Measurements from ENCODE around the gene FXYD7. TPM values are rescaled to one million over a fixed set of nuclear protein-coding genes. Genes with fewer than 3 reads are reported as not detected.

The FXYD7 gene
- total and polyA plus RNA-seq, 2 of the 13 experiments (the other 11 are each of a cell fraction or from before 2014, with no cell fraction given), result 0.55 TPM; not detected in 1

DNA sequence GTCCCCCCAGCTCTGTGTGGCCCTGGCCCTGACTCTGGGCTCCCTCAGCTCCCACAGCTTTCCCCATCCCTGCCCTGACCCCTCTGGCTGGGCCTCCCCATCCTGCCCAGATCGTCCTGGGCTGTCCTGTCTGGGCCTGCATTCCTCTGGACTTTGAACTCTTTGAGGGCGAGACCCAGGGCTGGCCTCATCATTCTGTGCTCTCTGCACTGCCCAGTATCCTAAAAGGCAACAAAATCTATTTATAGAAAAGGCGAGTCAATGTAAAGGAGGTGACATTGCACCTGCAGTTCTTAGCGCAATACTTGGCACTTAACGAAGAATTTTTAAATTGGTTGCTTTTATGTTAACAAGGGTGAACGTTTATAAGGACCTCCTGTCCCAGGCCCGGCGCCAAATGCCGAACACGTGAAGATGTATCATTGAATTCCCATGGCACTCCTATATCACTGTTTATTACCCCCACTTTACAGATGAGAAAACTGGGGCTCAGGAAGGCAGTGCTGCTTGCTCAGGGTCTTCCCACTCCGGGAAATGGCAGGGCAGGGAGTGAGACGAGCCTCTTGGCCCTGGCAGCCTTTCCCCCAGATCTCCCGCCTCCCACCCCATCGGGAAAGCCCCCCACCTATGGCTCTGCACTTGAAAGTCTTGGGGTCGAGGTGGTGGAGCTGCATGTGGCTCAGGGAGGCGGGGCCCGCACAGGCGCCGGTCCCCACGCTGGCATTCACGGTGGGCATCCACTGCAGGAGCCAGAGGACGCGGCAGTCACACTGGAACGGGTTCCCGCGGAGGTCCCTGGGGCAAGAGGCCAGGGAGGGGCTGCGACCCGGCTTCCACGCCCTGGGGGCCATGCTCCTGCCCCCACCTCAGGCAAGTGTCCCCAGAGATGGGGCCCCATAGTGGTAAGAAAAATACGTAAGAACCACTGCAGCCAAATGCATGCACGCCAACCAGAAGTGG is 12.0 kb upstream of the FXYD7 start (continued):
- TF ChIP-seq, protein P1, sequence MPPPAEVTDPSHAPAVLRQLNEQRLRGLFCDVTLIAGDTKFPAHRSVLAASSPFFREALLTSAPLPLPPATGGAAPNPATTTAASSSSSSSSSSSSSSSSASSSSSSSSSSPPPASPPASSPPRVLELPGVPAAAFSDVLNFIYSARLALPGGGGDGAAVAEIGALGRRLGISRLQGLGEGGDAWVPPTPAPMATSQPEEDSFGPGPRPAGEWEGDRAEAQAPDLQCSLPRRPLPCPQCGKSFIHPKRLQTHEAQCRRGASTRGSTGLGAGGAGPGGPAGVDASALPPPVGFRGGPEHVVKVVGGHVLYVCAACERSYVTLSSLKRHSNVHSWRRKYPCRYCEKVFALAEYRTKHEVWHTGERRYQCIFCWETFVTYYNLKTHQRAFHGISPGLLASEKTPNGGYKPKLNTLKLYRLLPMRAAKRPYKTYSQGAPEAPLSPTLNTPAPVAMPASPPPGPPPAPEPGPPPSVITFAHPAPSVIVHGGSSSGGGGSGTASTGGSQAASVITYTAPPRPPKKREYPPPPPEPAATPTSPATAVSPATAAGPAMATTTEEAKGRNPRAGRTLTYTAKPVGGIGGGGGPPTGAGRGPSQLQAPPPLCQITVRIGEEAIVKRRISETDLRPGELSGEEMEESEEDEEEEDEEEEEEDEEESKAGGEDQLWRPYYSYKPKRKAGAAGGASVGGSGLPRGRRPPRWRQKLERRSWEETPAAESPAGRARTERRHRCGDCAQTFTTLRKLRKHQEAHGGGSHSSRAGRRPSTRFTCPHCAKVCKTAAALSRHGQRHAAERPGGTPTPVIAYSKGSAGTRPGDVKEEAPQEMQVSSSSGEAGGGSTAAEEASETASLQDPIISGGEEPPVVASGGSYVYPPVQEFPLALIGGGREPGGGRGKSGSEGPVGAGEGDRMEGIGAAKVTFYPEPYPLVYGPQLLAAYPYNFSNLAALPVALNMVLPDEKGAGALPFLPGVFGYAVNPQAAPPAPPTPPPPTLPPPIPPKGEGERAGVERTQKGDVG (CRISPR knock-in tag; IDR thresholded peaks at IDR 0.05; ENCODE audit: borderline replicate concordance), result no peak
- TF ChIP-seq ZFP1 (CRISPR knock-in tag; IDR thresholded peaks at IDR 0.05), result no peak
- no peak for TF ChIP-seq HCFC1 (IDR thresholded peaks at IDR 0.05; ENCODE audit: low read depth, low read length)
- no peak for TF ChIP-seq NFYB (CRISPR knock-in tag; IDR thresholded peaks at IDR 0.05)
- no peak for TF ChIP-seq SMC3 (IDR thresholded peaks at IDR 0.05; ENCODE audit: low read length)
- TF ChIP-seq PITX1 (CRISPR knock-in tag; IDR thresholded peaks at IDR 0.05), result no peak
- TF ChIP-seq ZNF20 (CRISPR knock-in tag; IDR thresholded peaks at IDR 0.05), result 0 out of 2 replicates have a peak, but pooled peaks have one; percentile 58
- no peak for TF ChIP-seq SALL2 (CRISPR knock-in tag; IDR thresholded peaks at IDR 0.05)
- TF ChIP-seq KLF13 (CRISPR knock-in tag; IDR thresholded peaks at IDR 0.05), result no peak
- no peak for TF ChIP-seq CBX1 (IDR thresholded peaks at IDR 0.05; ENCODE audit: low read depth)
- no peak for TF ChIP-seq ZNF672 (CRISPR knock-in tag; IDR thresholded peaks at IDR 0.05)
- no peak for TF ChIP-seq ZNF614 (CRISPR knock-in tag; IDR thresholded peaks at IDR 0.05; ENCODE audit: borderline replicate concordance)
- TF ChIP-seq FOXA1 (IDR thresholded peaks at IDR 0.05), result no peak
- no peak for TF ChIP-seq FOXA1 (CRISPR knock-in tag; IDR thresholded peaks at IDR 0.05)
- TF ChIP-seq MTF2 (CRISPR knock-in tag; IDR thresholded peaks at IDR 0.05; ENCODE audit: borderline replicate concordance), result no peak
- TF ChIP-seq GFI1 (CRISPR knock-in tag; IDR thresholded peaks at IDR 0.05; ENCODE audit: borderline replicate concordance), result no peak
- no peak for TF ChIP-seq NR2C2 (CRISPR knock-in tag; IDR thresholded peaks at IDR 0.05; ENCODE audit: borderline replicate concordance)
- no peak for TF ChIP-seq RAD21 (CRISPR knock-in tag; IDR thresholded peaks at IDR 0.05)
- no peak for TF ChIP-seq TERF1 (CRISPR knock-in tag; IDR thresholded peaks at IDR 0.05)
- 0 out of 2 replicates have a peak, but pooled peaks have one; percentile 29 for TF ChIP-seq ZBTB42 (CRISPR knock-in tag; IDR thresholded peaks at IDR 0.05)
- peak; percentile 73; the same call in 1 of the 2 replicates for TF ChIP-seq ZNF607 (CRISPR knock-in tag; IDR thresholded peaks at IDR 0.05; ENCODE audit: borderline replicate concordance)
- TF ChIP-seq SMYD3 (CRISPR knock-in tag; IDR thresholded peaks at IDR 0.05), result no peak
- TF ChIP-seq REXO4 (CRISPR knock-in tag; IDR thresholded peaks at IDR 0.05; ENCODE audit: borderline replicate concordance), result no peak
- no peak for TF ChIP-seq IKZF1 (IDR thresholded peaks at IDR 0.05)
- no peak for TF ChIP-seq ZEB1 (IDR thresholded peaks at IDR 0.05; ENCODE audit: insufficient replicate concordance, low read depth)
- TF ChIP-seq, protein P2, sequence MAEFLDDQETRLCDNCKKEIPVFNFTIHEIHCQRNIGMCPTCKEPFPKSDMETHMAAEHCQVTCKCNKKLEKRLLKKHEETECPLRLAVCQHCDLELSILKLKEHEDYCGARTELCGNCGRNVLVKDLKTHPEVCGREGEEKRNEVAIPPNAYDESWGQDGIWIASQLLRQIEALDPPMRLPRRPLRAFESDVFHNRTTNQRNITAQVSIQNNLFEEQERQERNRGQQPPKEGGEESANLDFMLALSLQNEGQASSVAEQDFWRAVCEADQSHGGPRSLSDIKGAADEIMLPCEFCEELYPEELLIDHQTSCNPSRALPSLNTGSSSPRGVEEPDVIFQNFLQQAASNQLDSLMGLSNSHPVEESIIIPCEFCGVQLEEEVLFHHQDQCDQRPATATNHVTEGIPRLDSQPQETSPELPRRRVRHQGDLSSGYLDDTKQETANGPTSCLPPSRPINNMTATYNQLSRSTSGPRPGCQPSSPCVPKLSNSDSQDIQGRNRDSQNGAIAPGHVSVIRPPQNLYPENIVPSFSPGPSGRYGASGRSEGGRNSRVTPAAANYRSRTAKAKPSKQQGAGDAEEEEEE (CRISPR knock-in tag; IDR thresholded peaks at IDR 0.05; ENCODE audit: borderline replicate concordance), result no peak

Measured in HepG2 (cell line).